Fibroblast of skin of right biceps (primary cell): ENCODE measurements around the gene TRIO.
A peak's percentile ranks its signal among the peaks of the same experiment; 100 is the strongest.

ENCODE experiments used
- DNase-seq: peaks from one replicate; pipeline ENCODE4 v3.0.0-alpha.2; 2013

TRIO gene

DNA sequence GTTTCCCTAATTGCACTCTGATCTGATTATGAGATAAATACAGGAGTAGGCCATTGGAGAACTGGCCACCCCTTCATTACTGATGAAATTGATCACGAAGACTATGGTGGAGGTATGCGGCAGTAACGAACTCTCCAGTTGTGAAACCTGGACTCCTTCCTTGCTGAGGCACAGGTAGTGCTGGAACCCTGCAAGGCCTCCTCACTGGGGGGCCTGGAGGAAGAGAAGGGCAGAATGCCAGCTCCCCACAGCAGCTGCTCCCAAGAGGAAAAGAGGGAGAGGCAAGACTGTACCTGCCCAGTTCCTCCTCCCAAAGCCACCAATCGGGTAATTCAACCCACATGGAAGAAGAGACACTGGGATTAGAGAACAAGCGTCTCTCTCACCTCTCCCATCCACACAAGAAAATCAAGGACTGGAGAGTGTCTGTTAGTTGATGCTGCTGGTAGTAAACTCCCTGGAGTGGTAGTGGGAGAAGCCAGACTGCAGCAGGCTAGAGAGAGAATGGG is 19.1 kb upstream of the TRIO start:
- DNase-seq = no peak

DNA sequence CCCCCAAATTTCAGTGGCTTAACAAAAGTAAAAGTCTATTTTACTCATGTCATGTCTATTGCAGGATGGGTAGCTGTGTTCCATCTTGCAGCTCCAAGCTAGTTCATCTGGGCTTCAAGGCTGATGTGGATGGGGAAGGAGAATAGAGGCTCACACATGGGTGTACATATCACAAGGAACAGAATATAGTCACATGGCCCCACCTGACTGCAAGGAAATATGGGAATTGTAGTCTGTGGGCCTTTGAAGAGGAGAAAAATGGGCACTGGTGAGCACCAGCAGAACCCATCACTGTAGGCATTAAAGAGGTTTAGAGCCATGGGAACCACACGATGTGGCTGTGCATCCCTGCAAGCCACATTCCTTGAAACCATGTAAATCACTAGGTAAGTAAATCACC is 17.9 kb upstream of the TRIO start:
- DNase-seq = no peak

DNA sequence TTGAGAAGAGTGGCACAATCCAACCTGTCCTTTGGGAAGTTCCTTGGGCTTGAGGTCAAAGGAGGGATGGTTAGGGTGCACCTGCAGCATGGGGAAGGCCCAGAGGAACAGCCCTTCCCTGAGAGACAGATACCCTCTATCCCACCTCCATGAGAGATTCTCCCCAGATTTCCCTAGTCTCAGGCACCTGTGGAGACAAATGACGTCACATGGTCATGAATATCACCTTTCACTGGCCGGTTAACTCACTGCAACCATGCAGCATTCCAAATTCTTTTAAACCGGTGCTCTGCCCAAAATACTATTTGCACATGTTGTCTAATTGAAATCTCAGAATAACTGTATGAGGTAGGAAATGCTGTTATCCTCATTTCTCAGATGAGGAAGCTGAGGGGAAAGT is 15.6 kb upstream of the TRIO start:
- no peak for DNase-seq

DNA sequence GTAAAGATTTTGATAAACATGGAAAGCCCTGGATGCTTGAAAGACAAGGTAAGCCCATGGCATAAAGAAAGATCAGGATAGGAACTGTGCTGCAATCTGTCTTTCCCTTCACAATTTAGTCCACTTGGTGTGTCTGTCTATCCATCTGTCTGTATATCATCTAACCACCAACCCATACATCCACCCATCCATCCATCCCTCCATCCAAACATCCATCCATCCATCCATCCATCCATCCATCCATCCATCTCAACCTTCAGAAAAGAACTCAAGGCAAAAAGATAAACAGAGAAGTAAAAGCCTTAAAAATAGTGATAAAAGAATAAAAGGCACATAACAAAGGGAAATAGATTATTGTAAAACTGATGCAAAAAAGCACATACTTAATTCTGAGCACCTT is 15.1 kb upstream of the TRIO start:
- no peak for DNase-seq

DNA sequence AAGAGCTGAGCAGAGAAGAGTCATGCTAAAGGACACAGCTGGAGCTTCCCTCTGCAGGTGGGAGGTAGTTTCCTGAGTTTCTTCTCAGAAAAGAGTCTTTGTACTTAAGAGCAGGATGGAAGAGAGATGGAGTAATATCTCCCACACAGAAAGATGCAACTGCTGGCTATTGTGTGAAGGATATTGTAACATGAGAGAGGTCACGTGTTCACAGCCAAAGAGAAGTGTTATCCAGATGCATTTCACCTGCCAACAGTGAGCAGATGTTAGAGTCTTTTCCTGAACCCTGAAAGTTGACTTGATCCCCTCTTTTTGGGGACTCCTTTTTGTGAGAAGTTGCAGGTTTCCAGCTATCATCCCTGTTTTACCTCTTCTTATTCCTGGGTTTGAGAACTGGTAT is 14.0 kb upstream of the TRIO start:
- no peak for DNase-seq

DNA sequence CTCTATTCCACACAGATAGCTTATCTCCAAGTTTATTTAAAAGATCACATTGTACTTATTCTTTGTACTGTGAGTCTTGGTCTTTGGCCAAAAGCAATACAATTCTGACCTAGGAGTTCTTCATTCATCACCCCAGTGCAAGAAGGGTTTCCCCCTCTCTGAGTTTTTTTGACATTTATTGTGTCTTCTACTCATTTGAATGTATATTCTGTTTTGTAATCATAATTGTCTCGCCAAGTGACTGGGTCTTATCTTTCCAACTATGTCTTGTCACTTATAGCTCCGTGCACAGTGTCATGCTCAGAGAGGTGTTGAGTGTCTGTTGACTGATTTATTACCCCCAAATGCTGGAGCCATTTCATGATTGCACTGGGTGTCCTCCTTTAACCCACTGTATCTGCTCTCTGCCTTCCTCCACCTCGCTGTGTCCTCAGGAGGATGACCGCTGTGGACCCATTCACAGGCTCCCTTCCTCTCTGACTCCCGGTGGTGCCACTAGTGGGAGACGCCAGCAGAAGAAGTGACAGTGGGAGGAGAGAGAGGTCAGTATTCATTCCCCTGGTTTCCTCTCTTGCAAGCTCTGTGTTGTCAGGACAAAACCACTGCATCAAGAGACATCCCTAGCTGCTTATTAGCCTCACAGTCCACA is 11.2 kb upstream of the TRIO start:
- DNase-seq = no peak

DNA sequence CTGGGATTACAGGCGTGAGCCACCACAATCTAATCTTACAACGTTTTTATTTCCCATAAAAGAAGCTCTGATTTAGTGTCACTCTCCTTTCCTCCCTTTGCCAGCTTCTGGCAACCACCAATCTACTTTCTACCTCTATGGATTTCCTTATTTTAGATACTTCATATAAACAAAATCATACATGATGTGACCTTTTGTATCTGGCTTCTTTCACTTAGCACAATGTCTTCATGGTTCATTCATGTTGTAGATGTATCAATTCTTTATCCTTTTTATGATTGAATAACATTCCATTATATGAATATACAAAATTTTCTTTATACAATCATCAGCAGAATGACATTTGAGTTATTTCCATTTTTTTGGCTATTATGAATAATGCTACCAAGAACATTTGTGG is 9.7 kb upstream of the TRIO start:
- no peak for DNase-seq

DNA sequence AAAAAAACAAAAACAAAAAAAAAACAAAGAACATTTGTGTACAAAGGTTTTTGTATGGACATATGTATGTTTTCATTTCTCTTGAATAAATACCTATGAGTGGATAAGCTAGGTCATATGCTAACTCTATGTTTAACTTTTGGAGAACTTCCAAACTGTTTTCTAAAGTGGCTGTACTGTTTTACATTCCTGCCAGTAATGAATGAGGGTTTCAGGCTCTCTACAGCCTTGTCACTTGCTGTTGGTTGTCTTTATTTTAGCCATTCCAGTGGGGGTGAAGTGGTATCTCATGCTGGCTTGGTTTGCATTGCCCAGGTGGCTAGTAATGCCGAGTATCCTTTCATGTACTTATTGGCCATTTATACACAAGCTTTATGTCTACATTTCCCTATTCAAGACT is 9.1 kb upstream of the TRIO start:
- no peak for DNase-seq

DNA sequence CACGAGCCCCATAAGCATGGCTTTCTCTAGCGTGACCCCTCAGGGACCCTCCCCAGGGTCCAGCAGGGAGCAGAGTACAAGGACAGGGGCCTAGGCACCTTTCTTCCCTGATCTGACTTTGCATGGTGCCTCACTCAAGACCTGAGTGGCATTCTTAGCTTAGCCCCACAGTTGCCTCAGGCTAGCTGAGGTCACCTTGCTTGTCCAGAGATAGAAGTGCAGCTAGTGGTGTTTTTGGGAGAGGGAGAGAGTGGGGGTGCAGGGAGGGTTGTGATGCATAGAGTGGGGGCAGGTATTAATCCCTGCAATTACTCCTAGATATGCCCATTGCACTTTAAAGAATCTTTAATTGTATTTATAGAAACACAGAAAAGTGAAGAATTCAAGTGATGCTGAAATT is 8.4 kb upstream of the TRIO start:
- DNase-seq = no peak

DNA sequence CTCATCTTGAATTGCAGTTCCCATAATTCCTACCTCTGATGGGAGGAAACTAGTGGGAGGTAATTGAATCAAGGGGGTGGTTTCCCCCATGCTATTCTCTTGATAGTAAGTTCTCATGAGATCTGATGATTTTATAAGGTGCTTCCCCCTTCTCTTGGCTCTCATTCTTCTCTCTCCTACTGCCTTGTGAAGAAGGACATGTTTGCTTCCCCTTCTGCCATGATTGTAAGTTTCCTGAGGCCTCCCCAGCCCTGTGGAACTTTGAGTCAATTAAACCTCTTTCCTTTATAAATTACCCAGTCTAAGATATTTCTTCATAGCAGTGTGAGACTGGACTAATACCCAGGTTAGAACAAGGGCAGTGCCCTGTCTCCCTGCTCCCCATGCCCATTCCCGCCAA is 7.5 kb upstream of the TRIO start:
- DNase-seq = no peak

DNA sequence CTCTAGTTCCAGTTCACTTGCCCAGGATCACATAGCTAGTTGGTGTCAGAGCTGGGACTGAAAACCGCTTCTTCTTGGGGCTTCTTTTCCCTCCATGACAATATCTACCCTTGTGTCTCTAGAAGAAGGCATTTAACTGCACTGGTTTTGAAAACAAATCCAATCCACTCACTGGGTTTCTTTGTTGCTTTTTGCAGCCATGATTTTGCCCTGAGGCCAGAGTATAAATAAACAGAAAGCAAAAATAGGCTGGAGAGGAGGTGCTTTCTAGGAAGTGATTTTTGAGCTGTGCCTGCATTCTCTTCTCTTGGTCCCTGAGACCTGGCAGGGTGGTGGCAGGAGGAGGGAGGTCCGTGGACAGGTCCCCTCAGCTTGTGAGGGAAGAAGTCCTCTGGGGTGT is 6.9 kb upstream of the TRIO start:
- no peak for DNase-seq

DNA sequence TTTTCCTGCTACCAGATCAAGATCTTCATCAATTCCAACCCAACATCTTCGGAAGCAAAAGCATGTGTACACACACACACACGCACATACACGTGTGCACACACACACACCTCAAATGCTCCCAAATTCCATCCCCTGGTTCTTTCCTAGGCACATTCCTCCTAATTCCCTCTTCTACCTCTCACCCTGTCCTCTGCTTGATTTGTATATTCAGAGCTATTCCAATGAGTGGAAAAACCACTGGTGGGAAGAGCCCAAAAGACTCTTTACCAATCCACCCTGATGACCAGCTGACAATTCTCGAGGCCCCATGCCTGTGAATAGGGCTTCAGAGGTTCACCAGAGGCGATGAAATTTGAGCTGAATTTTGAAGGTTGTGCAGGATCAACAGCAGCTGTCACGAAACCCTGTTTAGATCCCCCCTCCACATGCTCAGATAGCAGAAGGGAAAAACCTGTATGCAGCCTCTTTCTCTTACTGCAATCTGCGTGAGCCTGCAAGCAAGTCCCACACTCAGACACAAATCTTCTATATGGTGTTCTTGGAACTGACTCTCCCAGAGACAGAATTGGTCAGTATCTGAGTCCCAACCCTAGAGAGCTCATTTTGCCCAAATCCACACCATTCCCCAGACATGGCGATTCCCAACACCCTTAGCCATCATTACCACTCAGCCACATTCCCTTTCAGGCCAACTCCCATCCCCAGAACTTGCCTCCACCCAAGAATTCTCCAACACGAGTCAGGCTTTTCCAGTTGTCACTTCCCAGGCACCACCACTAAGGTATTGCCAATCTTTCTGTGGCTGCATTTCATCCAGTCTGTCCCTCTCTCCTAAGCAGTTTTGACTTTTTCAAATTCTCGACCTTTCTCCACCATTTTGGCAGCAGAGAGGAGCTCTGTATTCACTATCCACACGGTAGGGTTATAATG is 4.3 kb upstream of the TRIO start:
- no peak for DNase-seq

DNA sequence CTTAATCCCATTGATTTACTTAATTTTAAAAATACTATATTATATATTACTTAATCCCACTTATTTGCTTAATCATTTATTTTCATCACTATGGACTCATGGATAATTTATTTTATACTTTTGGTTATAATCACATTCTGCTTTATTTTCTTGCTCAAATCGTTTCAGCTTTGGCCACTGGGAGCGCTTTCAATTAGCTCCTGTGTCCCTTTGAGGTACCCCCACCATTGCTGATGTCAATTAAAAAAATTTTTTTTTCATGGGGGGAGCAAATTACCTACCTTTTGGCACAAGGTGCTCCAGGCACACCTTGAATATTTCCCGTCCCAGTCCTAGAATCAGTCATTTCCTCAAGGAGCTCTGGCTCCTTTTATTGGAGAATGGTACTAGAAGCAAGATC is 1.4 kb upstream of the TRIO start:
- DNase-seq = no peak

DNA sequence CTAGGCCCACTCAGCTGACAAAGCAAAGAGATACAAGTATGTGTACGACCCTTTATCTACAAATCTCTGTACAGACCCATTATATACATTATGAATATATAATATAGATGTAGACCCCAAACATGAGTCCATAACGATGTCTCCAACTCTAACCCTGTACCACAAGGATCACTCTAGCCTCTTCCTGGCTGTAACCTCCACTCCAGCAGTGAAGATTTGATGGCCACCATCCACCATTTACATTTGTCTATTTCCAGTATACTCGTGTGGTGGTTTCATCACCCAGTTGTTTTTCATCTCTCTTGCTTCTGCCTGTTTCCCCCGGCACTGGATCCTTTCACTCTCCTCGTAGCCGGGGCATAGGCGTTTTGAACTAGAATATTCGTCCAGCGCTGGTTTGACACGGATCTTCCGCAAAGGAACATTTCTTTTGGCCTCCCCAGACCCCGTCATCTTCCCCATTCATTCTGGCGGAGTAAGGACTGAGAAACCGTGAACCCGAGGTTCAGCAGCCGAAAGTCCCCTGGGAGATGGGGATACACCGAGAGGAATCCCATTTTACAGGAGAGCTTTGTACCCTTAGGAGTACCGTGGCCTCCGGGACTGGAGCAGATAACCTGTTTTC is 828 bp upstream of the TRIO start:
- DNase-seq = peak; percentile 46

DNA sequence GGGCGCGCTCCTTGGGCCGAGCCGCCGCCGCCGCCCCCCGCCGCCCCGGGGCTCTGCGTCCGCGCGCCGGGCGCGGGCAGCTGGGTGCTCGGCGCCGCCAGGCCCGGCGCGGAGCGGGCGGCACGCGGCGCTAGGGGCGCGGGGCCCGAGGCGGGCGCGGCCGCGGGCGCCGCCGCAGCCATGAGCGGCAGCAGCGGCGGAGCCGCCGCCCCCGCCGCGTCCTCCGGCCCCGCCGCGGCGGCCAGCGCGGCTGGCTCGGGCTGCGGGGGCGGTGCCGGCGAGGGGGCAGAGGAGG is 351 bp downstream of the TRIO start:
- no peak for DNase-seq

DNA sequence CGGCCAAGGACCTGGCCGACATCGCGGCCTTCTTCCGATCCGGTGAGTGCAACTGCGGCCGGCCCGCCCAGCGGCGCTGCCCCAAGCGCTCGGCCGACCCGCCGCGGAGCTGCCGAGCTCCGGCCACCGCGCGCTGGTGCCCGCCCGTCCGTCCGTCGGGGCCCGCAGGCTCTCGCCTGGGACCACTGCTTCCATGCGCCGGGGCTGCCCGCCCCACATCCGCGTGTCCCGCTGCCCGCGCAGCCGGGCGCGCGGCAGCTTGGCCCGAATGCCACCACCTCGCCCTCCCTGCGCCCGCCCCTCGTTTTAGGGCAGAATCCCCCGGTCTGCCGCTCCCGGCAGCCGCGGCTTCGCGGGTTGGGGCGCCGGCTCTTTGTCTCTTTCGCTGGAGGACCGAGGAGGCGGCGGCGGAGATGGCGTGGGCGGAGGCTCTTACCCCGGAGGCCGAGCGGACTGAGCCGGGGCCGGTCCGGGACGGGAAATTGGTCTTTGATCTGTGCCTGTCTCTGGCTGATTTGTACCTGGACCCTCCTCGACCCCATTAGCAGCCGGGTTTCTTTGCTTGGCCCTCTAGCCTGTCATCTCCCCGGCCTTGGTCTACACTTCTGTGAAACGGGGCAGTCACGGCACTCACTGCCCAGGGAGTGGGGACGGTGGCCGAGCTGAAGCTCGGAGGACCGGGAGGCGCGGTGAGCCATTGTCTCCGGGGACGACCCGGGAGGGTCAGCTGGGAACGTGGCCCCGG is 871 bp downstream of the TRIO start:
- no peak for DNase-seq

DNA sequence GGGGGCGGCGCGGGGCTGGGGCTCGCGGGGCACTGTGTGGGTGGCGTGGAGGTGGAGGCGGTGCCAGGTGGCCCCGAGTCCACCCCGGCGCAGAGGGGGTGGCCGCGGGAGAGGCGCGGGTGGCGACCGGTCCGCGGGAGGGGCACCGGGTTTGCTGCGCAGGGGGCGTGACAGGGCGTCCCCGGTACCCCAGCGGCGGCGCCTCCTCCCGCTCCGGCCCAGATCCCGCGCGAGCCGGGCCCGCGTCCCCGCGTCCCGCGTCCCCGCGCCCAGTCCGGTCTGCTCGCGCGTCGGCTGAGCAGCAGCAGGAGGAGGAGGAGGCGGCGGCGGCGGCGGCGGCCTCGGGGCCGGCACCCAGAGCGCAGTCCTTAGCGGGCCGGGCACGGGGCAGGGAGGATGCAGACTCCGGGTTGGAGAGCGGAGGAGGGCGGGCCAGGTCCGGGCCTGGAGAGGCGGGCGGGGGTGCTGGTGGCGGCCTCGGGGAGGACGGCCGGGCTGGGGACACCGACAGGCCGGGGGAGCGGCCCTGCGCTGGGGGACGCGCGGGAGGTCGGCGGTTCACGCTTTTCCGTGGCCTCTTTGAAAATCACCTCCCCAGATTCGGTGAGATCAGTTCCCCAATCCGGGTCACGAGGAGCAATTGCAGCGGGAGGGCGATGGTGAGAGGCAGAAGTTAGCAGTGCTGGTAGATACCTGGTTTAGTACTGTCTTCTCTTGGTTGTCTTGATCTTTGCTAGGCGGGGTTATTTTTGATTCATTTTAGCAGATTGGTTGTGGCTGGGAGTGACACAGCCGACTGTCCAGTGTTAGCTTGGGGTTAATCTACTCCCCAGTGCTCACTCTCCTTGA is 1.7 kb downstream of the TRIO start:
- DNase-seq = peak; percentile 86

DNA sequence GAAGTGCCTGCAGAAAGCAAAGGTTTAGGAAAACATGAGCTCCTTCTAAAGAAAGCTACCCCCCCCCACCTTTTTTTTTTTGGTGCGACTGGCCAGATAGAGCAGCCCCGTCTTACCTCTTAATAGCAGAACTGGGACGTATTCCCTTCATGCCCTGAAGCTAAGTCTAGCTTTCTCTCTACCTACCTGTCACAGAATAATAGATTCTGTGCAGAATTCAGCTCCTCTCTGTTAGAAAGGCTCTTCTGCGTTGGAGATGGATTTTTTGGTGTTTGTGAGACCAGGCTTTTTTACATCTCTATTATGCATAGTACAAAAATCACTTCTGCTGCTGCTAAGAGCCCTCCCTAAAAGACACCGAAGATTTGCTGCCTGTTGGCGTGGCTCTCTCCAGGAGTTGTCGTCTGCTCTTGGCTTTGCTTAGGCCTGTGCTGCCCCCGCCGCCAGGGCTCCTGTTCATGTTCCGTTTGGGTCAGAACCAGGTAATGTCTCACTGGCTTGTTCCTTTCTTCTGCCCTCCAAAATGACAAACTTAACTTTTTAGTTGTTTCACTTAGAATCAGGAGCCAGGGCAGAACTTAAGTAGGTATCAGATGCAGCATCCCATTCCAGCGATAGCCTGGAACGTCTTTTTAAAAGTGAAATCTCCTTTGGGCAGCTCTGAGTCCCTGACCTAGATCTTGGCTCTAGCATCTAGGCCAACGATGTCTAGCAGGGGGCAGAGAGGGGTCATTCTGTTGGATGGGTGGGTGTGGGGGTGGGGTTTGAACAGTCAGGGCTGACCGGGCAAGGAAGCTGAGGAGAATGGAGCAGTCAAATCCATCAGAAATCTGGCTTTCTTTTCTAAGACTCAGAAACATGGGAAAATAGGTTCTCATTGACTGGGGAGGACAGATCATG is 2.5 kb downstream of the TRIO start:
- no peak for DNase-seq

DNA sequence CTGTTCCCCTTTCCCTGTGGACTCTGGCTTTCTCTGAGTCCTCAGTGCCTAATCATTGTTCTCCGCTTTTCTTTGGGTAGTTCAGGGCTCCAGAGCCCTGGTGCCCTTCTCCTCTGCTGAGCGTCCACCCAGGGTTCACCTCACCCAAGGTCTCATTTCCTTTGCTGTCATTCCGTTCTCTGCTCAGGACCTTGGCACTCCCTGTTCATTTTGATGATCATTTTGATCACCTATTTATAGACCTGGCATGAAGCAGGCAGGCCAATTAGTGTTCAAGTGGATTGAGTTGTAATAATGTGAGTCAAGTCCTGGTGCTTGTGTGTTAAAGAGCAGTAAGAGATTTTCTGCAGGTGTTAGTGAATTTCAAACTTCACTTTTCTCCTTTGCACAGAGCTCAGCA is 3.6 kb downstream of the TRIO start:
- DNase-seq = no peak

DNA sequence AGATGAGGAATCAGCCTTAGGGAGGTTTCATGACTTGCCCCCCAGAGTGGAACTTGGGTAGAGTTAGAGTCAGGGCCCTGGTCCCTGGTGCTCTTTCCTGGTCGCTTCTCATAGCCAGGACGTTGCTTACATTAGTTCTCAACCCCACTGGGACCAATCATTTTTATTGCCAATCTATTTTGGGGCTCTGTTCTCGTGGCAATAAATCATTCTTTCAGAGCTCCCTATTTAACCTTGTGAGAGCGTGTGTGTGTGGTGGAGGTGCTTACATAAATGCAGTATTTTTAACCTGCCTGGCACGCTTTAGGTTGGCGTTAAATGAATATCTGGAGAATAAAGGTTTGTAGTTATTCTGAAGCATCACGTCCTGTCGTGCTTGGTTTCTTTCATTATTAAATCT is 4.1 kb downstream of the TRIO start:
- DNase-seq = no peak

DNA sequence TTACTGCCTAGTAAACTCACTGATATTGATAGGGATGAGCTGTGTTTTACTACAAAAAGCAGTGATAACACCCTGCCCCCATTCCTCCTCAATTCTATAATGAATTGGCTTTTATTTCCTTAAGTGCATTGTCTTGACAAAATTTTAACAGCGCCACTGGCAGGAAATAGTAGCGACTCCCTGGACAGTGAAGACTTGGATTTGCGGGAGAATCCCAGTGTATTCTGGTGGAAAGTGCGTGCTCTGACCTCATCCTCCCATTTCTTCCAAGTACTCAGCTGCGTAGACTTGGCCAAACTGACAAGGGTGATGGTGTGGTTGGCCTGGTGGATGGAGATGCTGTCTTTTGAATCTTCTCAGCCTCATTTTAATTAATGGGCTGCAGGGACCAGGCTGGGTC is 5.3 kb downstream of the TRIO start:
- DNase-seq = no peak
